Stimulated activated CD4-positive, alpha-beta T cell treated with anti-CD3 and anti-CD28 coated beads, Interleukin-1b, Interleukin-23, amount 100 ng/mL, for 48 hours (primary cell): Measurements from ENCODE around the gene EMX2.
"Not testable (repeated sequence)": the region's sequence is repeated elsewhere in the genome, so short reads cannot be mapped to it uniquely, and the experiment has no call there.

Source experiments
- DNase-seq: peaks from one replicate; pipeline ENCODE4 v3.0.0-alpha.2; 2020

EMX2 gene

GRCh38 chr10:117542706-117543224 is at the start of gene EMX2:
TSS of gene EMX2 (plus strand) at chr10:117542746. CDS start at chr10:117543268, 522 bp downstream.
- DNase-seq = no peak

DNA sequence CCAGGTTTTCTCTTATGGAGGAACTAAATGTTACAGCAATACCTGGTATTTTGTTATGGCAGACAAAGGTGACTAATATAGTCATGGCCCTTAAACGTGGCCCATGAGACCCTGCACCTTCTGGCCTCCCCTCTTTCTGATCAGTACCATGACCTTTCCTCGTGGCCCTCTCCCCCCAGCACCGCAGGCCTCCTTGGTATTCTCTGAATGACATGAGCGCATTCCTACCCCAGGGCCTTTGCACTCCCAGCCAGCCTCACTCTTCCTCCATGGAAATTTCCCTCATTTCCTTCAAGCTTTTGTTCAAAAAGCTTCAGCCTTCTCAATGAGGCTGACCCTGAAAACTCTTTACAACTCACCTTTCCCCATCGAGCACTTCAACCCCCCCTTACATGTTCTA is 46.5 kb upstream of the EMX2 start:
- DNase-seq = no peak

- DNase-seq = peak; percentile 68
Measured at GRCh38 chr10:117496616-117497028, 45.9 kb upstream of the EMX2 start.

GRCh38 chr10:117497736-117498135 is 44.8 kb upstream of the EMX2 start:
- DNase-seq = no peak

DNA sequence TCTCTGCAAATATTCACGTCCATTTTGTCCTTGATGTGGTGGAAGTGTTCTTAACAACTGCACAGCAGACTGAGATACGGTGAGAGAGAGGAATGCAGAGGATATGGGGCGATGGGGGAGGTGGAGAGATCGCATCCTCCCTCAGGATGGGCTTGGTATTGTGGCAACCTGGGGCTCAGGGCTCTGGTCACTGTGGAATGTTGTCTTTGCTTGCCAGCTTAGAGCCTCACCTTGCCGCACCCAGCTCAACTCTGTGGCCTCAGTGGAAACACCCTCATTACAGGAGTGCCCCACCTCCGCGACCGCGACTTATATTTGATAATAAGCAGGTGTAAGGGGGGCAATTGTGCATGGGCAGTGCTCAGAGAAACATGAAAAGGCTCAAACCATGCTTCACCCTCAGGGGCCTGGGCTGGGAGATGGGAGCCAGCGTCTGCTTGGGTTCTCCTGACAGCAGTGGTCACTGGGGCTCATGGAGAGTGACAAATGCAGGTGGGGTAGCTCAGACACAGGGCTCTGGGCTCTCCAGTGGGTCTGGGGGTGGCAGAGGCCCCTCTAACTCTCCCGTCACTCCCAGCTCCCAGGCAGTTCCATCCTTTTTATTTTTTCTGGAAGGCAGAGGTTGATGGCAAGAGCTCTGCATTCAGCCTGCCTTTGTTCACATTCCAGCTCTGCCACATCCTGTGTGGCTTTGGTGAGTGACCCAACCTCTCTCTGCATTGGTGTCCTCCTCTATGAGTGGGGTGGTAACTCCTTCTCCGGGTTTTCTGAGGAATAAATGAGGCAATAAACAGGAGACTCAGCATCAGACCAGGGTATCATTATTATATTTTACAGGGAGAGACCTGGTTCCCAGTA is 43.1 kb upstream of the EMX2 start:
- DNase-seq = no peak

GRCh38 chr10:117500456-117500855 is 42.1 kb upstream of the EMX2 start:
- DNase-seq = no peak

DNA sequence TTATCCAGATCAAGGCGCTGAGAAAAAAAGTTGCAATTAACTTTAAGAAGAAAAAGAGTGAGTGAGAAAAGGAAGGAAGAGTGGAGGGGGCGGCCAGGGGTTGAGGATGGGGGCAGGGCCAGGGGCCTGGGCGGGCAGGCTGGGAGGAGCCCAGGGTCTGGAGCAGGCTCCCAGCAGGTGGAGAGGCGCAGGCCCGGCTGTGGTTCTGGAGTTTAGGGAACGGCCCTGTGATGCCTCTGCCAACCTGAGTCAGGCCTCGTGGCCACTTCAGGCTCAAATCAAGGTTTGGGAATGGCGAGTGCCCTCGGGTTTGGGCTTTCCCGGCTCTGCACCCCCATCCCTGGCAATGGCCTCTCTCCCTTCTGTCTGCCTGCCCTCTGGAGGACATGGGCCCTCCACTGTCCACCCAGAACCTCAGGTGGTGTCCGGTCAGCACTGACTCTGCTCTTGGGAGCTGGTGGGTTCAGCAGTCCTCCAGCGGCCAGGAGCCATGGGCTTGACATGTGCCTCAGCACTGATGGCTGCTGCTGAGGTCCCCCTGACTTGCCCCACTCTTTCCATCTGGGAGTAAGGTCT is 41.0 kb upstream of the EMX2 start:
- no peak for DNase-seq

DNA sequence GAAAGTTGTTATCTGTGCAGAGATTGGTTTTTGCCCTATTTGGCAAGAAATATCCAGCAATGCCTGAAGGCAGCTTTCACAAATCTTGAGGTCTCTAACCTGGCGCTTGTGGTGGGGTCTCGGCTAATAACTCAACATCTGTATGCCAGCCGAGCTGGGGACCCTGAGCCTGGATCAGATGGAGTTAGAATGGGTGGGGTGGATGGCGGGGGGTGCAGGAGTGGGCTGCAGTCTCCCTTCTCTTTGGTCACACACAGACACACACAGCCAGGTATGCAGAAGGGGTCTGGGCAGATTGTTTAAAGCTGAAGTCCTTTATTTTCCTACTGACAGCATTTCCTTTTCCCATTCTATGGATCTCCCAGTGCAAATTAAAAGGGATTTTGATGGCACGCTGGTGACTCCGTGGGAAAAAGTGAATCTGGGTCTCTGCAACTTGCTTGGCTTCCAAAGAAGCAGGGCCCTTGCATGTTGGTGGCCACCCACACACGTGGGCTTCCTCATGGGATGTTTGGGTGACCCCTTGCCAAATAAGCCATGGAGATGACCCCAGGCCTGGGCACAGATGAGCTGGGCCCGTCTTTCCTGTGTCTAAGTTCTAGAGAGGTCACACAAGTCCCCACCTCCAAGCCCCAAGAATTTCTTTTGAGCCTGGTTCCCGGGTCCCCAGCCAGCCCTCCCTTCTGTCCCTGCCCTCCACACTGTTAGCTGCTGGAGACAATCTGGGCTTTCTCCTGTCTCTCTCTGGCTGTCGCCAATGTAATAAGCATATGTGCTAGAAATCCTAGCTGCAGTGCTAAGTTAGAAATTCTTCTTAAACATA is 39.9 kb upstream of the EMX2 start:
- no peak for DNase-seq

DNA sequence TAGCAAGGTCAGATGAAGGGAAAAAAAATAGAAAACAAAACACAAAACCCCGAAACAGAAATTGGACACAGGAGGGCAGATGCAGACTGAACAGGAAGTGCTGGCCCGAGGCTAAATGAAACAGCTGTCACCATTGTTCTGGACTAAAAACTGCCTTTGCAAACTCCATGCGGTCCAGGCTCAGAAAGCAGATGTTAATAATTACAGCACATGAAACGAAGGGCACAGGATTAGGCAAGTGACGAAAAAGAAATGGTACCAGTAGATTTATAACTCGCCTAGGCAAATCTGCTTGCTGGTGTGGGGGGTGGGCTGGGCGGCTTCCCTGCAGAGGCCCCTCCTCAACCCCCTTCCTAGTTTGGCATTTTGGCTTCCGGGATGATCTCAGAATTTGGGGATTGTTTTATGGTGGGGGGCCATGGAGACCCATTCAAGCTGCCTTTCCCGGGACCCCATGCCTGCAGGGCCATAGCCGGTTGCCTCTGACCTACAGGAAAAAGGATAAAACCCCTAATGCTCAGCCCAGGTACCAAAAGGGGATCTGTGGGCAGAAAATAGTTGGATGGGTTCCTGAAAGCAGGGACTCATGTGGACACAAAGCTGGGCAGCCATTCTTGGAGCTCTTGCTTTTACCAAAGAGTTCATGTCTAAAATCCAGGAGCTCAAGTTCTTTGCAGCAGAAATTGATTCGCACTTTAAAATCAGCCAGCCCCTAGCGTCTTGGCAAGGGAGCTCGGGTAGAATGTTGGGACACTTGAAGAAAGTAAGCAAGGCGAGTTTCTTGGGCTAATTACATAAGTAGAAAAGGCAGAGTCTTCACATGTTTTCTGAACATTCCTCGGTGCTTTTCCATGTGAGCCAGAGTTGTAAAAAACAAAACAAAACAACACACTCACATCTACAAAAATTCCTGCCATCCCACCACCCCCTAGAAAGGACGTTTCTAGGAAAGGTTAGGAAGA is 39.0 kb upstream of the EMX2 start:
- DNase-seq = no peak

DNA sequence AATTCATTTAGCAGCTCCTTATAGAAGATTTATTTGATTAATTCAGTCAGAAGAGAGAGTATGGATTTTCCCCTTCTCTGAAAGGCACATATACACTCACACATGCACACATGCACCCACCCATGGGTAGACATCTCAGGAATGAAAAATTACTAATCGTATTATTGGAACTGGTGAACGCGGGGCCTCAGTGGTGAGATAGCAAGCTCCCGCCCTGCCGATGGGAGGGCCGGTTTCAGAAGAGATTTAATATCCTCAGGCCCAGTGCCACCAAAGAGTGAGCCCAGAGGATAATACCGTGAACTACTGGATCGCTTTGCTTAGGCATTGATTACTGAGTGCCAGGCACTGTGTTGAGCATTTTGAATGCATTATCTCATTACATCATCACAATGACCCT is 38.0 kb upstream of the EMX2 start:
- no peak for DNase-seq

- DNase-seq = not testable (repeated sequence)
Measured at GRCh38 chr10:117507081-117507480, 35.5 kb upstream of the EMX2 start.

DNA sequence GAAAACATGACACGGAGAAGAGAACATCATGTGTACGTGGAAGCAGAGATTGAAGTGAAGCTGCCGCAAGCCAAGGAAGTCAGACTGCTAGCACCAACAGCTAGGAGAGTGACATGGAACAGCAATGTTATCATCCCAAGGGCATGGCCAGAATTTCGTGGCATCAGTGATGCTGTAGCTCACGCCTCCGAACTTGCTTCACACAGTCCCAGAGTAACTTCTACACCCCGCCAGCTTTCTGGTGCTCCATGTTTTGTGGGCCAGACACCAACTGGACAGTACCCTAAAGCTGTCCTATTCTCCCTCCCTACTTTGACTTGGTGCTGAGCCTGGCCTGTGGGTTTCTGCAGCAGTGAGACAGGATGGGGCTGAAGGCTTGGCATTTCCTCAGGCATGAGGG is 33.0 kb upstream of the EMX2 start:
- no peak for DNase-seq

DNA sequence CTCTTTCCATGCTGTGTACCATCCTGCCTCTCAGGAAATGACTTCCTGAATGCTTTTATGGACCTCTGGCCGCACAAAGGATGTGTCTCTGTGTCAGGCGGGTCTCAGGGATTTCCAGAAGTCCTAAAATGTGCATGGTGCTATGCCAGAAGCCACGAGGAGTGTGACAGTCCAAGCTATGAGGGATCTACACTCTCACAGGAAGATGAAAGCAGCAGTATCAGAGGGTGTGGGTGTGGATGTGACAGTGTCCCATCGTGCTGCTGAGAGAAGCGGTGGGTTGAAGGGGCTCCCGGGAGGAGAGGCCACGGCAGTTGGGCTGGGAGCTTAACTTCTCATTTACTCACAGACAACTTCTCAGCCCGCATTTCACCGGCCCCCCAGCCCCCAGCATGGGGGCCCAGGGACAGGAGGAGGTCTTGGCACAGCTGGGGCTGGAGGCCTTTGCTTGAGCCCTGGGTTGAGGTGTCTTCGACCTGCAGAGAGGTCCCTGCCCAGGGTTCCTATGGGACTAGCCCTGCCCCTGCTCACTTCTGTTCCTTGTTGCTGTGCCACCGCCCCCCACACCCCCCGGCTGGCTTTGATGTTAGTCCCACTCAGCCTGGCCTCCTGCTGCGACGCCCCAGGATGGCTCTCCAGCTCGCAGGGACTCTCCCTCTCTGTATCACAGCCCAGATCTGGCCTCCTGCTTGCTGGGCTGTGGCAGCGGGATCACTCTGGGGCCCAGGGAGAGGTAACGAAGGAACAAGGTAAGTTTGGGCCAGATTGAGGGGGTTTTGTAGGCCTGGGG is 30.8 kb upstream of the EMX2 start:
- DNase-seq = no peak

GRCh38 chr10:117514971-117515370 is 27.6 kb upstream of the EMX2 start:
- no peak for DNase-seq

DNA sequence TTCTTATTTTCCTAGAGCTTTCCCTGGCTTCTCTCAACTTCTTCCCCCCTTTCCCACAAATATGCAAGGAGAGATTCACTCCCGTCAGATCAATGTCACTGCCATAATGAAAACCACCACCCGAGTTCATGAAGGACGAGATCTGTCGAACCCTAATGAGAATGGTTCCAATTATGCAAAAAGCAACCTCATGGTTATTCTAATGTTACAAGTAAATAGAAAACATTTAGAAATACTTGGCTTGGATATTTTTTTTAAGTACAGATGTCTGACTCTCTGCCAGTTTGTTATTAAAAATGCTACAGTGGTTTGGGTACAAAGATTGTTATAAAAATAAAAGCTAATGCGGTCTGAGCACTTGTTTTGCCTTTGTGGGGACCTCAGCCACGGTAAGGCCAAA is 25.9 kb upstream of the EMX2 start:
- DNase-seq = no peak

GRCh38 chr10:117518246-117518645 is 24.3 kb upstream of the EMX2 start:
- no peak for DNase-seq

GRCh38 chr10:117519286-117519685 is 23.3 kb upstream of the EMX2 start:
- DNase-seq = no peak

DNA sequence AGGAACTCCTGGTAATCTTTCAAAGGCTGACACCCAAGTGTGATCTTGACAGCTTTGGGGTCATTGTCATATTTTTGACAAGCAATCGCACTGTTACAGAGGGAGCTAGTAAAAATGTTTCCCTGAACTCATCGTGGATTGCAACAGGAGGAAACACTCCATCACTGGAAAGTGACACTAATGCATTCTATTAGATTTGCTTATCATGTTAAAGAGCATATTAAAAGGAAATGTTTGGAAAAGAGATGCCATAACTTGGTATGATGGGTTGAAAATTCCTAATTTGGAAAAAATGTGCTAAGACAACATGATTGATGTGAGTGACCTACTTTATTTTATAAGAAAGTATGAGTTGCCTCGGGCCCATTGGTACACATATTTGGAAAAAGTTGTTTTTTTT is 22.7 kb upstream of the EMX2 start:
- DNase-seq = no peak

DNA sequence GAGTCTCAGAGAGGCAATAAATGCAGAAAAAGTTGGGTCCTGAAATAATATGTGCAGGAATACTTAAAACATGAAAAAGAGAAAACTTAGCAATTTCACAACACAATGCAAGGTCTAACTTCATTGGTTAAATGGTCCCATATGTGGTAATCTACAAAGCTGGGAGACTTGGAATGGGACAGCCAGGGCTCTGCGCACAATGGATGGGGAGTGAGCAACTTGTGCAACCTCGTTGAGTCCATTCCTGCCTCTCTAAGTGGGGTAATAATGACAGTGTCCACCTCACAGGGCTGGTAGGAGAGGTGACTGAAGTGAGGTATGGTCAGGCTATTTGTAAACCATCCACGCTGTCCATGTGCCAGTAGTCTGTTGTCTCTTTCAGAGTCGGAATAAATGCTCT is 11.8 kb upstream of the EMX2 start:
- no peak for DNase-seq

GRCh38 chr10:117531371-117532002 is 11.1 kb upstream of the EMX2 start:
- no peak for DNase-seq

GRCh38 chr10:117532003-117532385 is 10.6 kb upstream of the EMX2 start:
- no peak for DNase-seq
